H1 (cell line): ENCODE data around the gene LSM5. TPM values are rescaled to one million over a fixed set of nuclear protein-coding genes. Genes with fewer than 3 reads are reported as not detected.

Experiments used
- BACH1 ChIP-seq: IDR thresholded peaks from 2 replicates; pipeline ENCODE4 v1.6.1; 2012; ENCODE audit warnings: low read length, improper control_type of control experiment
- SUZ12 ChIP-seq: fragments of 200-600 bp; sonication (generic); IDR thresholded peaks from 2 replicates; pipeline ENCODE4 v1.6.1; 2012; ENCODE audit warnings: mild to moderate bottlenecking, inconsistent platforms, low read length, moderate library complexity, mixed read lengths
- TBP ChIP-seq: IDR thresholded peaks from 2 replicates; pipeline ENCODE4 v1.6.1; 2011; ENCODE audit warnings: low read depth, low read length, improper control_type of control experiment
- USF2 ChIP-seq: IDR thresholded peaks from 2 replicates; pipeline ENCODE4 v1.6.1; 2011; ENCODE audit warnings: low read length, improper control_type of control experiment
- polyA plus RNA-seq, 7 experiments: library from polyadenylated mRNA; depleted of rRNA in 3 of 7; stranded (reverse) in 5 of 7; unstranded in 2 of 7; fragments of >200 nt in 5 of 7; fragments of 200-250 nt in 2 of 7; gene quantifications; 1 replicate in 5 of 7; 2 replicates in 1 of 7; 4 replicates in 1 of 7; pipeline versions ENCODE4 v1.2.1 to v1.2.3, GENCODE V29; 2011 to 2013; ENCODE audit warnings: missing spikeins in 2 of 7, mixed read lengths in 2 of 7
- total RNA-seq: library from RNA; stranded (reverse); fragmentation: NEBNext Ultra II Directional; extraction: Animal tissue kit (Norgen Biotek cat#: 25700); gene quantifications from 2 replicates; pipeline ENCODE4 v1.2.1, GENCODE V29; 2021

The LSM5 gene
- total and polyA plus RNA-seq, 2 of the 8 experiments (the other 6 are each of a cell fraction or from before 2014, with no cell fraction given) = 58.9 to 103 TPM

- TF ChIP-seq TBP (no peak), USF2 (no peak), BACH1 (no peak), SUZ12 (no peak)
Measured at GRCh38 chr7:32489788-32490126, 423 bp downstream of the LSM5 start (continued).
